ENCODE results near the gene RPF1. TPM values are rescaled to one million over a fixed set of nuclear protein-coding genes. Genes with fewer than 3 reads are reported as not detected.
A peak's percentile ranks its signal among the peaks of the same experiment; 100 is the strongest.

The RPF1 gene, protein sequence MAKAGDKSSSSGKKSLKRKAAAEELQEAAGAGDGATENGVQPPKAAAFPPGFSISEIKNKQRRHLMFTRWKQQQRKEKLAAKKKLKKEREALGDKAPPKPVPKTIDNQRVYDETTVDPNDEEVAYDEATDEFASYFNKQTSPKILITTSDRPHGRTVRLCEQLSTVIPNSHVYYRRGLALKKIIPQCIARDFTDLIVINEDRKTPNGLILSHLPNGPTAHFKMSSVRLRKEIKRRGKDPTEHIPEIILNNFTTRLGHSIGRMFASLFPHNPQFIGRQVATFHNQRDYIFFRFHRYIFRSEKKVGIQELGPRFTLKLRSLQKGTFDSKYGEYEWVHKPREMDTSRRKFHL
- total RNA-seq (2021; fragmentation: NEBNext Ultra II Directional; extraction: Animal tissue kit (Norgen Biotek cat#: 25700)) (41.8 and 42.4 TPM in 2 replicates), polyA plus RNA-seq (2011; rRNA removed) (10.4 and 18.7 TPM in 2 replicates), polyA minus RNA-seq (2011; rRNA and poly(A)+ RNA removed) (7.5 and 10.5 TPM in 2 replicates)
- polyA plus RNA-seq (2011; cell fraction: cytosol; rRNA removed): 27.5 TPM
- polyA plus RNA-seq (2011; cell fraction: nucleus; rRNA removed): 7.5 TPM
- 24.3 to 46.3 TPM (median 27.4 TPM) in 4 replicates for polyA plus RNA-seq (2012, experiment 1 of 2)
- 5.8 TPM for polyA plus RNA-seq (2012, experiment 2 of 2)
- 66.4 TPM for polyA plus RNA-seq (2013, experiment 1 of 2)
- polyA plus RNA-seq (2013, experiment 2 of 2): 66.9 TPM
- polyA minus RNA-seq (2011; cell fraction: cytosol; rRNA and poly(A)+ RNA removed): 10.0 TPM
- 11.3 TPM for polyA minus RNA-seq (2011; cell fraction: nucleus; rRNA and poly(A)+ RNA removed)
- long read RNA-seq, experiment 1, transcript RPF1-201 (9 exons, 1,385 nt): major isoform, 50 of 60 reads
- long read RNA-seq, experiment 1, partial matches to known transcripts: 9 of 60 reads
- long read RNA-seq, experiment 1, other reads (novel, unspliced or antisense): 1 of 60 reads
- long read RNA-seq, experiment 2, transcript RPF1-201 (9 exons, 1,385 nt): major isoform, 97 of 105 reads
- long read RNA-seq, experiment 2, partial matches to known transcripts: 2 of 105 reads
- long read RNA-seq, experiment 2, other reads (novel, unspliced or antisense): 6 of 105 reads

DNA sequence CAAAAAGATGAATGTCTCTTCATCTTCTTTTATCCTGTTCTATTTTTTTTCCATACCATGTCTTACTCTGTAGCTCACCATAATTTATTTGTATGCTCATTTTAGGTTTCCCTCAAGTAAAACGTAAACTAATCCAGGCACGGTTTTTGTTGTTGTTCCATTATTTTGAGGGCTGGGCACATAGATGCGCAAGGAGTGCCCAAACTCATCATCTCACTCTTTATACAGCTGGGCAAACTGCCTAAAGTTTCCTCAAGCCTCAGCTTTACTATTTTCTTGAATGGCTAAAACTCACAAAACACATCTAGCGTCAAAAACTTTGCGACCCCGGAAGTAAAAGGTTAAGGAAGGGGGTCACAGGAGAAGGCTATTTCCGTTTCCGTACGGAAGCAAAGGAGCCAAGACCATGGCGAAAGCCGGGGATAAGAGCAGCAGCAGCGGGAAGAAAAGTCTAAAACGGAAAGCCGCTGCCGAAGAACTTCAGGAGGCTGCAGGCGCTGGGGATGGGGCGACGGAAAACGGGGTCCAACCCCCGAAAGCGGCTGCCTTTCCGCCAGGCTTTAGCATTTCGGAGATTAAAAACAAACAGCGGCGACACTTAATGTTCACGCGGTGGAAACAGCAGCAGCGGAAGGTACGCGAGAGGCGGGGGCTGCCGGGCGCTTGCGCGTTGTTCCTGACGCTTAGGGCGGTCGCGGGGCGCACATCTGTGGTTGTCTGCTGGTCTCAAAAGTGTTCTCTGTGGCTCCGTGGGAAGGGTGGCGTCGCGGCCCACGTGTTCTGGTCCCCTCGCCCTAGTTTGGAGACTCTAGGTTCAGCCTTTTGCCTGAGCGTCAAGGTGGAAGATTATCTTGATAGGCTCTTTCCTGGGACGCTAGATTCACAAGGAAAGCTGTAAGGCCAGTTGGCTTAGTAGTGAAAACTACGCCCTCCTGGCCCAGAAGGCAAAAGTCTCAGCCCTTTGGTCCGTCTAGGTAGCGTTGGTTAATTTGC is at the start of gene RPF1:
Gene RPF1, plus strand, starts transcription at position 391 of the 993 bp plus-strand sequence. Its CDS starts 16 bp downstream, at position 407.
- peak within 1 kb of the TSS; percentile 73 to 82 (median 77) for H3K9ac ChIP-seq (replicated peaks in 1 of 4; ENCODE audit: extremely low read depth in 1 of 4, low read depth in 3 of 4, low read length in 3 of 4)
- H3K23ac ChIP-seq (ENCODE audit: insufficient read length): no peak within 1 kb of the TSS
- H3K4me3 ChIP-seq (ENCODE audit: extremely low read depth in 1 of 4, insufficient read depth in 2 of 4, low read depth in 3 of 4, low read length in 4 of 4): peak within 1 kb of the TSS; percentile 77 to 92 (median 85)
- H2BK12ac ChIP-seq (ENCODE audit: low read depth, low read length): no peak within 1 kb of the TSS
- H3K4ac ChIP-seq (replicated peaks; ENCODE audit: insufficient read length, low read depth, low read length): no peak within 1 kb of the TSS
- H3K4me1 ChIP-seq (replicated peaks in 1 of 4; ENCODE audit: control insufficient read depth in 3 of 4, insufficient read depth in 4 of 4, low read length in 3 of 4): no peaks in the 10 kb centered on the region
- no peak within 1 kb of the TSS for H2BK120ac ChIP-seq (replicated peaks; ENCODE audit: low read depth, low read length)
- H3K79me2 ChIP-seq (ENCODE audit: control insufficient read depth in 1 of 2, insufficient read depth in 2 of 2, low read length in 2 of 2): peaks cover 3 to 29% of the 10 kb centered on the region in 2 experiments; a peak in 3 of 4 replicates
- H2AFZ ChIP-seq (ENCODE audit: low read length): peak within 1 kb of the TSS; percentile 97
- no peak within 1 kb of the TSS for H2BK15ac ChIP-seq (ENCODE audit: low read length)
- no peak within 1 kb of the TSS for H4K91ac ChIP-seq (replicated peaks; ENCODE audit: insufficient read length, low read length)
- no peak within 1 kb of the TSS for H2BK20ac ChIP-seq (ENCODE audit: low read length)
- H3K27ac ChIP-seq (ENCODE audit: low read depth, low read length): peak within 1 kb of the TSS; percentile 57; the same call in 1 of the 2 replicates
- peak within 1 kb of the TSS; percentile 98; the same call in 1 of the 2 replicates for H4K8ac ChIP-seq (ENCODE audit: extremely low read depth, insufficient read depth, low read length)
- peak within 1 kb of the TSS; percentile 17; the same call in 1 of the 2 replicates for H3K18ac ChIP-seq (ENCODE audit: extremely low read depth, low read length)
- peak within 1 kb of the TSS; percentile 67; the same call in 1 of the 2 replicates for H2BK5ac ChIP-seq (ENCODE audit: low read depth, low read length)
- H2AK5ac ChIP-seq (ENCODE audit: low read depth, low read length): no peak within 1 kb of the TSS
- no peaks in the 10 kb centered on the region for H4K20me1 ChIP-seq (replicated peaks in 1 of 2; ENCODE audit: control insufficient read depth in 1 of 2, insufficient read depth in 2 of 2, low read length in 2 of 2)
- peak within 1 kb of the TSS; percentile 28 for H3K56ac ChIP-seq (replicated peaks; ENCODE audit: insufficient read length, low read depth, low read length)
- DNase-seq (ENCODE audit: low read depth in 1 of 2, low spot score in 2 of 2): peak; percentile 17 to 79
- no peaks in the 10 kb centered on the region; the same call in 1 of the 2 replicates for H3K79me1 ChIP-seq (ENCODE audit: low read depth, low read length)
- H3K27me3 ChIP-seq (replicated peaks in 1 of 4; ENCODE audit: control insufficient read depth in 3 of 4, extremely low read depth in 1 of 4, insufficient read depth in 3 of 4, low read length in 3 of 4): peaks cover 2 to 37% (median 23%) of the 10 kb centered on the region in 4 experiments
- peaks cover 6 to 8% of the 10 kb centered on the region in 2 experiments; a peak in 3 of 4 replicates for H3K9me3 ChIP-seq (ENCODE audit: insufficient read depth in 2 of 2, low read depth in 1 of 2, low read length in 1 of 2)
- H3K14ac ChIP-seq (ENCODE audit: insufficient read length): no peak within 1 kb of the TSS
- peaks cover 3% of the 10 kb centered on the region; the same call in 1 of the 2 replicates for H3K23me2 ChIP-seq (ENCODE audit: low read depth, low read length)
- WGBS, 2 experiments (ENCODE audit: extremely low coverage in 1 of 2, insufficient coverage in 1 of 2, insufficient read length in 1 of 2, insufficient replicate concordance in 2 of 2, low coverage in 1 of 2, low lambda C conversion rate in 2 of 2, missing lambda C conversion rate in 1 of 2): 7% methylated on average over 51 of the region's 51 CpGs; no CpG with 5 or more reads in 1 of the 2 experiments
- no peak within 1 kb of the TSS for H4K5ac ChIP-seq (ENCODE audit: insufficient read length, low read depth, low read length)
- POLR2A ChIA-PET (ENCODE audit: partially characterized antibody): interaction anchor here (1.0 to 1.6 kb wide), 4 partner anchors 21 to 40 kb away, joined by 3 to 6 read pairs (median 4); partner anchors contain the start of genes GNG5 and SPATA1
- H3K4me2 ChIP-seq (ENCODE audit: insufficient read depth in 1 of 2, low read depth in 2 of 2, low read length in 2 of 2): peak within 1 kb of the TSS; percentile 80 to 82
- CTCF ChIA-PET (ENCODE audit: partially characterized antibody): interaction anchor here (0.8 to 2.3 kb wide), 5 partner anchors 13 to 456 kb away, joined by 3 to 6 read pairs (median 3); no protein-coding TSS in a partner anchor
- peaks cover 0 to 14% (median 7%) of the 10 kb centered on the region in 4 experiments; a peak in 4 of 8 replicates for H3K36me3 ChIP-seq (ENCODE audit: control insufficient read depth in 2 of 4, insufficient read depth in 4 of 4, low read length in 3 of 4)
- FAIRE-seq: no peak
- TF ChIP-seq BCL11A (IDR thresholded peaks at IDR 0.05; ENCODE audit: low read depth in 2 of 2, low read length in 2 of 2) (no peak), SAP30 (IDR thresholded peaks at IDR 0.05; ENCODE audit: insufficient read depth, insufficient replicate concordance, low read length) (no peak), EGR1 (IDR thresholded peaks at IDR 0.05; ENCODE audit: borderline replicate concordance, low read depth, low read length) (peak; percentile 82)
- TF ChIP-seq, protein P1, sequence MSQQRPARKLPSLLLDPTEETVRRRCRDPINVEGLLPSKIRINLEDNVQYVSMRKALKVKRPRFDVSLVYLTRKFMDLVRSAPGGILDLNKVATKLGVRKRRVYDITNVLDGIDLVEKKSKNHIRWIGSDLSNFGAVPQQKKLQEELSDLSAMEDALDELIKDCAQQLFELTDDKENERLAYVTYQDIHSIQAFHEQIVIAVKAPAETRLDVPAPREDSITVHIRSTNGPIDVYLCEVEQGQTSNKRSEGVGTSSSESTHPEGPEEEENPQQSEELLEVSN (IDR thresholded peaks at IDR 0.05): peak; percentile 47
